ENCODE measurements around the gene AGBL1.

- TF ChIP-seq CTCF (IDR thresholded peaks at IDR 0.05) (no peak), POLR2A (IDR thresholded peaks at IDR 0.05) (no peak)
Observed at GRCh38 chr15:86550075-86550474, 470.4 kb downstream of the AGBL1 start.

Measured in heart left ventricle (tissue), 13 donors.